Measurements from ENCODE around the gene AOPEP. TPM values are rescaled to one million over a fixed set of nuclear protein-coding genes. Genes with fewer than 3 reads are reported as not detected.

Gene AOPEP
- total RNA-seq, 4 donors from 2014 or later = 305 to 458 (median 419) TPM

- peak overlapping the region; percentile 33 to 55 (median 41) for H3K27ac ChIP-seq (replicated peaks in 1 of 4)
- intact Hi-C loops (cut with DNase I) = no loop called here
- peaks cover 36 to 44% (median 40%) of the 10 kb centered on the region in 4 donors for H3K4me1 ChIP-seq
- no peaks in the 10 kb centered on the region for H3K9me3 ChIP-seq
- TF ChIP-seq POLR2A (IDR thresholded peaks at IDR 0.05; ENCODE audit: low read depth) (no peak), EP300 (IDR thresholded peaks at IDR 0.05) (no peak), POLR2AphosphoS5 (IDR thresholded peaks at IDR 0.05) (no peak)
- TF ChIP-seq, protein P1, sequence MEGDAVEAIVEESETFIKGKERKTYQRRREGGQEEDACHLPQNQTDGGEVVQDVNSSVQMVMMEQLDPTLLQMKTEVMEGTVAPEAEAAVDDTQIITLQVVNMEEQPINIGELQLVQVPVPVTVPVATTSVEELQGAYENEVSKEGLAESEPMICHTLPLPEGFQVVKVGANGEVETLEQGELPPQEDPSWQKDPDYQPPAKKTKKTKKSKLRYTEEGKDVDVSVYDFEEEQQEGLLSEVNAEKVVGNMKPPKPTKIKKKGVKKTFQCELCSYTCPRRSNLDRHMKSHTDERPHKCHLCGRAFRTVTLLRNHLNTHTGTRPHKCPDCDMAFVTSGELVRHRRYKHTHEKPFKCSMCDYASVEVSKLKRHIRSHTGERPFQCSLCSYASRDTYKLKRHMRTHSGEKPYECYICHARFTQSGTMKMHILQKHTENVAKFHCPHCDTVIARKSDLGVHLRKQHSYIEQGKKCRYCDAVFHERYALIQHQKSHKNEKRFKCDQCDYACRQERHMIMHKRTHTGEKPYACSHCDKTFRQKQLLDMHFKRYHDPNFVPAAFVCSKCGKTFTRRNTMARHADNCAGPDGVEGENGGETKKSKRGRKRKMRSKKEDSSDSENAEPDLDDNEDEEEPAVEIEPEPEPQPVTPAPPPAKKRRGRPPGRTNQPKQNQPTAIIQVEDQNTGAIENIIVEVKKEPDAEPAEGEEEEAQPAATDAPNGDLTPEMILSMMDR (IDR thresholded peaks at IDR 0.05) = no peak
- H3K27me3 ChIP-seq = no peaks in the 10 kb centered on the region
- WGBS = 87% methylated on average over 3 of the region's 3 CpGs
- DNase-seq (ENCODE audit: extremely low spot score) = no peak
- no peaks in the 10 kb centered on the region for H3K36me3 ChIP-seq
- H3K4me3 ChIP-seq = no peak overlapping the region
Observed at GRCh38 chr9:94946256-94946655, 219.8 kb downstream of the AOPEP start.

GRCh38 chr9:94948567-94949235 lies 222.2 kb downstream of the AOPEP start:
- Histone ChIP-seq H3K27me3 (no peaks in the 10 kb centered on the region), H3K27ac (replicated peaks in 1 of 4) (no peak overlapping the region), H3K36me3 (no peaks in the 10 kb centered on the region), H3K4me1 (peaks cover 54 to 61% (median 58%) of the 10 kb centered on the region in 4 donors), H3K4me3 (no peak overlapping the region), H3K9me3 (no peaks in the 10 kb centered on the region)
- 82% methylated on average over 5 of the region's 5 CpGs for WGBS
- no peak for TF ChIP-seq EP300 (IDR thresholded peaks at IDR 0.05)
- TF ChIP-seq, protein P1 (IDR thresholded peaks at IDR 0.05) = no peak
- TF ChIP-seq POLR2AphosphoS5 (IDR thresholded peaks at IDR 0.05) = no peak
- TF ChIP-seq POLR2A (IDR thresholded peaks at IDR 0.05; ENCODE audit: low read depth) = no peak
- intact Hi-C loops (cut with DNase I) = no loop called here
- DNase-seq (ENCODE audit: extremely low spot score) = no peak

- Histone ChIP-seq H3K4me1 (peaks cover 56 to 64% (median 58%) of the 10 kb centered on the region in 4 donors), H3K27ac (replicated peaks in 1 of 4) (no peak overlapping the region), H3K36me3 (no peaks in the 10 kb centered on the region), H3K9me3 (no peaks in the 10 kb centered on the region), H3K27me3 (no peaks in the 10 kb centered on the region), H3K4me3 (no peak overlapping the region)
- intact Hi-C loops (cut with DNase I) = no loop called here
- 79% methylated on average over 5 of the region's 5 CpGs for WGBS
- TF ChIP-seq POLR2A (IDR thresholded peaks at IDR 0.05; ENCODE audit: low read depth) (no peak), EP300 (IDR thresholded peaks at IDR 0.05) (no peak), POLR2AphosphoS5 (IDR thresholded peaks at IDR 0.05) (no peak)
- TF ChIP-seq, protein P1 (IDR thresholded peaks at IDR 0.05) = no peak
- no peak for DNase-seq (ENCODE audit: extremely low spot score)
Observed at GRCh38 chr9:94949370-94949769, 222.9 kb downstream of the AOPEP start.

DNA sequence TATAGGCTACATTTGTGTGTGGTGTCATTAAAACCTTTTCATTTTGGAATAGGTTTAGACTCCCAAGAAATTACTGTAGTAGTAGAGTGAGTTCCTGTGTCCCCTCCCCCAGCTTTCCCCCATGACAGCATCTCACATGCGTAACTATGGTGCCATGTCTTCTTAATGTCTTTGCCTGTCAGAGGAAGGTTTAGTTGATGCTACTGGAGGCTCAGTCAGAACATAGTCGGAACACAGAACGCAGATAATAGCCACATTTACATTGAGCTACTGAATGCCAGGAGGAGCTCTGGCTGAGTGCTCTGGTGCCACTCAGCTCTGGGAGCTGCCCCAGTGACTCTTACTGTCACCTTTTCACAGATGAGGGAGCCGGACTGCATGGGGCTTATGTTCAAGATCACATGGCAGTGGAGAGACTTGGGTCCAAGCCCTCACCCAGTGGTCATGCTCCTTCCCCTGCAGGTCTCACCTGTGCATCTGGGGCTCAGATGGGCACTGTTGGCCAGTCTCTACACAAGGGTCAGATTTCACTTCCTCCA lies 223.6 kb downstream of the AOPEP start:
- TF ChIP-seq POLR2AphosphoS5 (IDR thresholded peaks at IDR 0.05) (no peak), POLR2A (IDR thresholded peaks at IDR 0.05; ENCODE audit: low read depth) (no peak), EP300 (IDR thresholded peaks at IDR 0.05) (no peak)
- TF ChIP-seq, protein P1 (IDR thresholded peaks at IDR 0.05) = no peak
- WGBS = 100% methylated on average over 4 of the region's 4 CpGs
- DNase-seq (ENCODE audit: extremely low spot score) = no peak
- H3K9me3 ChIP-seq = no peaks in the 10 kb centered on the region
- no peaks in the 10 kb centered on the region for H3K27me3 ChIP-seq
- H3K27ac ChIP-seq (replicated peaks in 1 of 4) = peak overlapping the region in 1 of 4 donors; percentile 74
- H3K36me3 ChIP-seq = no peaks in the 10 kb centered on the region
- H3K4me3 ChIP-seq = no peak overlapping the region
- H3K4me1 ChIP-seq = peaks cover 55 to 64% (median 58%) of the 10 kb centered on the region in 4 donors
- intact Hi-C loops (cut with DNase I) = no loop called here

All from esophagus muscularis mucosa (tissue), 4 donors.